HG02973 (cell line): ENCODE data around the gene TXK.
A peak's percentile ranks its signal among the peaks of the same experiment; 100 is the strongest.

ENCODE experiments used
- ATAC-seq: cut with Tn5 transposase; IDR thresholded peaks from one replicate; pipeline ENCODE4 v1.9.1; 2021; ENCODE audit warnings: moderate library complexity; ENCODE audit not compliant: unreplicated experiment

Gene TXK

GRCh38 chr4:48064349-48064748 lies 69.7 kb downstream of the TXK start:
- ATAC-seq, result peak; percentile 64

- ATAC-seq, result no peak
Observed at GRCh38 chr4:48058617-48059530, 75.2 kb downstream of the TXK start.

- ATAC-seq, result no peak
Observed at GRCh38 chr4:48051078-48051477, 83.0 kb downstream of the TXK start.

- no peak for ATAC-seq
Observed at GRCh38 chr4:48049483-48049882, 84.6 kb downstream of the TXK start.

DNA sequence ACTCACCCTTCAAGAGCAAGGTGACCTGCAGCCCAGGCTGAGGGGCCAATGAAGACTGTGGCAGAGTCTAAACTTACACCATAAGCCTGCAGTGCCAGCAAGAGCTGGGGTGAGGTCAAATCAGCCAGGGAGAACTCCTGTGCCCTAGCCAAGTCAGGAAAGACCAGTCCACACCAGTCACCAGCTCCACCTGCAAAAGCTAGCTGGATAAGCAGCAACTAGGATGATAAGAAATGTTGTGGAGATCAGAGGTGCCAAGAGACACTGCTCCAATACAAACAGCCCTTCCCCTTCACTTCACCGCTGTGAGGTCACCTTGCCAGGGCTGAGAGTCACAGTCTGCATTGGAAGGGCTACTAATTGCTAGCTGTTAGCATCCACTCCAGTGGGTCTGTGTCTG lies 86.2 kb downstream of the TXK start:
- no peak for ATAC-seq

GRCh38 chr4:48047421-48047844 lies 86.6 kb downstream of the TXK start:
- ATAC-seq, result peak; percentile 96

GRCh38 chr4:48046059-48046458 lies 88.0 kb downstream of the TXK start:
- ATAC-seq, result no peak

GRCh38 chr4:48044298-48044697 lies 89.8 kb downstream of the TXK start:
- no peak for ATAC-seq

DNA sequence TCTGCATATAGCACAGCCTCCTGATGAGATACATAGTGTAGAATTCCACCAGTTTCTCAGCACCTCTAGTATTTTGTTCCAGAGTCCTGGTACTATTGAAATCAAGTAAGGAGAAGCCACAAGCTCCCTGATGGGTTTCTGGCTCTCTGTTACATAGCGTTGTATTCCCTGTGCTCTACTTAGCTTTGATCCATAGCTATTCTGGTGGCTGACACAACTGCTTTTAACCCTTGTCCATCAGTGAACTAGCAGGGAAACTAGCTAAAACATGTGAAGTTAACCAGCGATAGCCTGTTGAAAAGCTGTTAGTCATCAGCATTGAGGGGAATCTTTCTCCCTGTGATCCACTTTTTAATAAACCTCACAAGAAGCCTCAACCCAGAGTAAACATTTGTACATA lies 90.5 kb downstream of the TXK start:
- ATAC-seq, result no peak

GRCh38 chr4:48042979-48043461 lies 91.0 kb downstream of the TXK start:
- no peak for ATAC-seq

DNA sequence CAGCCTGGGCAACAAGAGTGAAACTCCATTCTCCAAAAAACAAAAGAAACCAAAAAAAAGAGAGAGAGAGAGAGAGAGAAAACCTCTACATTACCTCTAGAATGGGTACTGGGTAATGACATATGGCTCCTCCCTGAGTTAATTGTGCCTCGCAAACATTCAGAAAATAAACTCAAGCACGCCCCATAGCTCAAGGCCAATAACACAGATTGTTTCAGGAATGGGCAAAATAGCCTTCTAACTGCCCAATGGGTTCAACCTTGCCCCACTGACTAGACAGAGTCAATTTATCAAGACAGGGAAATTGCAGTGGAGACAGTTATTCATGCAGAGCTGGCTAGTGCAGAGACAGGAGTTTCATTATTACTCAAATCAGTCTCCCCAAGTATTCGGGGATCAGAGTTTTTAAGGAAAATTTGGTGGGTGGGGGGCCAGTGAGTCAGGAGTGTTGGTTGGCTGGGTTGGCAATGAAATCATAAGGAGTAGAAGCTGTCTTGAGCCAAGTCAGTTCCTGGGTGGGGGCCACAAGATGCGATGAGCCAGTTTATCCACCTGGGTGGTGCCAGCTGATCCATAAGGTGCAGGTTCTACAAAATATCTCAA lies 92.4 kb downstream of the TXK start:
- no peak for ATAC-seq

- ATAC-seq, result no peak
Observed at GRCh38 chr4:48039561-48039960, 94.5 kb downstream of the TXK start.

DNA sequence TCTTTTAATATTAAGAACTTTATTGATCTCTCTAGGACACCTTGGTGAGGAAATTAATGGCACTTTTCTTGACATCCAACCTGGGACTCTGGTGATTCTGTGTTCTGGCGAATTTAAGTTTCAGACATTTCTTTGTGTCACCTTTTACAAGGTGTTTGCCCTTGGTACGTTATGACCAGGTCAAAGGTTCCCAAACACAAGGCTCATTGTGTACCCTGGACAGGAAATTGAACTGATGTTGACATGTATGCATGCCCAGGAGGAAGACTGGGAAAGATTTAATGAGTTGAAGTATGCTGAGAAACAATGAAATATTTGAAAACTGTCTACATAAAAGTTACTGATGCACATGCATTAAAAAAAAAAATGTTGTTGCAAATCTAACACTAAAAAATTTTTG lies 95.4 kb downstream of the TXK start:
- no peak for ATAC-seq

DNA sequence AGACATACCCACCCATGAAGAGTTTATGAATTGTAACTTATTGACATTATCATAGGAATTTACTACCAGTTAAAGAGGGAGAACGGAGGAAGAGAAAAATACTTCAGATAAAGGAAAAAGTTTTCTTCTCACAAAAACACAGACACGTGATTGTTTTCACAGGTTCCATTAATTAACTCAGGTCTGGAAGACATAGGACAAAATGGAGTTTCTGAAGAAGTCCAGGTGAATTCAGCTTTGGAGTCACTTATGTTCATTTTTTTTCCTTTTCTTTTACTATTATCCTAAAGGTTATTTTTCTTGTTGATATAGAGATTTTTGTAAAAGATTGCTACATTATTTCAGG lies 97.0 kb downstream of the TXK start:
- ATAC-seq, result no peak

DNA sequence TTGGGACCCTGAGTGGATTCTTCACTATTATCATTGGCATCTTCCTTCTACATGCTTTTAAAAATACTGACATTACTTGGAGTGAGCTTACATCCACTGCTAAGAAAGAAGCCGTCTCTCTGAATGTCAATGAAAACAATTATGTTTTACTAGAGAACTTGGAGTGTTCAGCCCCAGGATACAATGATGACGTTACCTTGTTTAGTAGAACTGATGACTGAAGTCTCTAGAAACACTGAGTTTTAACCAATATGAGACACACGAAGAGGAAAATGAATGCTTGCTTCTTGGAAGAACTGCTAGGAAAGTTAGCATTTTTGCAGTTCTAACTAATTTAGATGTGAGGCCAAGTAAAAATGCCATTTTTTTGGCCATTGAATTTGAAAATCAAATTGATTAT lies 98.1 kb downstream of the TXK start:
- ATAC-seq, result no peak

DNA sequence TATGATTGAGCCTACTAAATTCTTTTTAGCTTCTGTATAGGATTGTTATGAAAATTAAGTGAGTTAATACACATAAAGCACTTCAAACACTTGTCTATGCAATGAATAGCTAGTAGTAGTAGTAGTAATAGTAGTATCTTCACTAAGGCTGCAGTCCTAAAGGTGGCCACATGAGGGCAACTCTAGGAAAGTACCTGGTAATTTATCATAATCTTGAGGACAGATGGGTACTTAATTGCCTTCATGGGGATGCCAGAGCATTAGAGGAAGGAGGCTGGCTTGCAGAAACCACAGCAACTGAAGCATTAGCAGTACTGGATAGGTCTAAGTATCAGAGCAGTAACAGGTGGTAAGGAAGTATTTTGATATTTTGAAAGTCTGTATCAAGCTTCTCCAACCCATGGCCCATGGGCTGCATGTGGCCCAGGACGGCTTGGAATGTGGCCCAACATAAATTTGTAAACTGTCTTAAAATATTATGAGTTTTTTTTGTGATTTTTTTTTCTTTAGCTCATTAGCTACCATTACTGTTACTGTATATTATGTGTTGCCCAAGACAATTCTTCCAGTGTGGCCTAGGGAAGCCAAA lies 100.1 kb downstream of the TXK start:
- ATAC-seq, result peak; percentile 41

GRCh38 chr4:48033412-48033811 lies 100.6 kb downstream of the TXK start:
- ATAC-seq, result no peak

GRCh38 chr4:48032721-48033120 lies 101.3 kb downstream of the TXK start:
- no peak for ATAC-seq

- no peak for ATAC-seq
Observed at GRCh38 chr4:48031802-48032525, 102.1 kb downstream of the TXK start.

DNA sequence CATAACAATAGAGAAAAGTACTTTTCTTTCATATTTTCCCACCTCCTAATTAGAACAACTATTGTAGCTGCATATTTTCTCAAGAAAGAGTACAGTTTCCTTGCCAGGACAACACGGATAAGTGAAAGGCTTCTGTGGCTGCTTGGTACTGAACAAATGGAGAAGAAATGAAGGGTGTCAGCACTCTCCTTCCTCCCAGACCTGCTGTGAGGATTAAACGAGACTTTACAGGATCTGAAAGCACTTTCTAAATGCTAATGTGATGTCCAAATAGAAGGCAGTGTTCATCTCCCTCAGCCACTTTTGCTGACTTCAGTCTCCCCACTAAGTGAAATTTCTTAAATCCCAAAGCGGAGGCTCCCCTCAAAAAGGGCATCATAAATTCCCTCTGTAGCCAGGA lies 103.6 kb downstream of the TXK start:
- ATAC-seq, result no peak

- peak; percentile 50 for ATAC-seq
Observed at GRCh38 chr4:48028696-48029095, 105.4 kb downstream of the TXK start.
